ENCODE measurements around the gene ACACB.

The ACACB gene

DNA sequence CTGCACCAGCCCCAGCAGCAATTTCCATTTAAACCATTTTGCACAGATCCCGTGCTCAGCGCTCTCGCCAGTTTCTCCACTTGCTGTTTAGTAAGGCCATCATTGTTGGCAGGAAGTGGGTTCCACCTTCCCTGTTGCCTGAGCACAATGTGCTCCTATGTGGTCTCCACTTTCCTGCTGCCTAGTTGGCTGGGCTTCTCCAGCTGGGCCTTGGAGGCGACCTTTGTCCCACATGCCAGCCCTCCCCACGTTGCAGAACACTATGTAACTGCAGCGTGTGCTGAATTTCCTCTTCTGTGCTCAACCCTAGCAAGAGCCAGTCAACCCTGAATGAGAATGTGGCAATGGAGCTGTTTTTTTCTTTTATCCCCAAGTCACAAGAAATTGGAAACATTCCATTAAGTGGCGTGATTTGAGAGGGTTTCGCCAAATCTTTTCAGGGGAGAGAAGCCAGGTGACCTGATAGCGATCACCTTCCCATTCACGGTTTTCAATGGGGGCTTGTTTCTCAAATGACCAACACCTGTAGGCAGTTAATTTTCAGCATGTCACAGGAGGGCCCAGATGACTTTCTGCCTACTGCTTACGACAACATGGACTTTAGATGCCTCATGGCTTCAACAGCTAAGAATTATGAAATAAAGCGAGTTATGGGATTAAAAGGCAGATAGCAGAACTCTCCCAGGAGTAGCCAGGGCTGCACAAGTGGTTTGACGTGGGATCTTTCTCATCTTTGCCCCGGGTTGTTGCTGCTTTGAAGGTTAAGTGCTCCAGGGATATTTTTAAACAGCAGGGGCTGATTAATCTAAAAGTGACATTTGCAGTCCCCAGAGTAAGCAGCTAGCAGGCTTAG, at the start of gene ACACB:
TSS of gene ACACB (plus strand) at position 830 of the 853 bp plus-strand sequence. CDS start 22,819 bp downstream, outside the sequence.
- DNase-seq (ENCODE audit: low read depth), result no peak

DNA sequence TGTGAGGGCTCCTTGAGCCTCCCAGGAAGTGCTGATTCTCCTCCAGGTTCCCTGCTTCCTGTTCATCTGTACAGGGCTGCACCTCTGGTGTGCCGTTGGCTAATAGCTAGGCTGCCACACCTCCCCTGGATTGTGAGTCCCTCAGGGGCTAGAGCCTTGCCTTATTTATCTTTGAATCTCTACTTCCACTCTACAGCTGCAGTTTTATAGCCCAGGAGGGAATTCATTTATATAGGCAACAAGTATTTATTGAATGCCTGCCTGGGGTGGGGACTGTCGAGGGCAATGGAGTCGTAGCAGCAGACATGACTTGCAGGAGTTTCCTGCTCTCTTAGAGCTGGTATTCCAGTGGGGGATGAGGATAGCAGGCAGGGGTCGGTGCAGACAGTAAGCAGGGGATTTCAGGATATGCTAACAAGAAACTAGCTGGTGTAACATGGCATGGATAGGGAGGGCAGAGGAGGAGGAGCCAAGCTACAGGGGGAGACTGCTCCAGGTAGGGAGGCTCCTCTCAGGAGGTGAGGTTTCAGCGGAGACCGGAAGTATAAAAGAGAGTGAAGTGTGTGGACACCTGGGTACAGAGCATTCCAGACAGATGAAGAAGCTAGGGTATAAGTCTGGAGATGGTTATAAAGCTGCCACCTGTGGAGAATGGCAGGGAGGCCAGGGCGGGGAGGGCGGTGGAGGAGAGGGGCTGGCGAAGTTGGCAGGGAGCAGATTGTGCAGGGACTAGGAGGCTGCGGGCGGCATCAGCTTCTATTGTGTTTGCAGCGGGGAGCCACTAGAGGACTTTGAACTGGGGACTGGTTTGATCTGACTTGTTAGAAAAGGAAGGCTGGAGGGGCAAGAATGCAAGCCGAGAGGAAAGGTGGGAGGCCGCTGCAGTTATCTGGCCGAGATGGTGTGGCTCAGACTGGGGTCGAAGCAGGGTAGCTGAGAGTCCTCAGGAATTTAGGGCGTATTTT, 46.8 kb upstream of the ACACB start:
- no peak for DNase-seq (ENCODE audit: low read depth)

DNA sequence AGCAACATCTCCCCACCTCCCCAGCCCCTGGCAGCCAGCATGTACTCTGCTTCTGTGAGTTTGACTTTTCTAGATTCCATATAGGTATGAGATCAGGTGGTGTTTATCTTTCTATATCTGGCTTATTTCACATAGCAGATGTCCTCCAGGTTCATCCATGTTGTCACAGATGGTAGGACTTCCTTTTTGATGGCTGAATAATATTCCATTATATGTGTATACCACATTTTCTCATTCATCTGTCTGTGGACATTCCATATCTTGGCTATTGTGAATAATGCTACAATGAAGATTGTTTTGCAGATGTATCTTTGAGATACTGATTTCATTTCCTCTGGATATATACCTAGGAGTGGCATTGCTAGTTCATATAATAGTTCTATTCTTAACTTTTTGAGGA, 41.5 kb upstream of the ACACB start:
- DNase-seq (ENCODE audit: low read depth), result no peak

DNA sequence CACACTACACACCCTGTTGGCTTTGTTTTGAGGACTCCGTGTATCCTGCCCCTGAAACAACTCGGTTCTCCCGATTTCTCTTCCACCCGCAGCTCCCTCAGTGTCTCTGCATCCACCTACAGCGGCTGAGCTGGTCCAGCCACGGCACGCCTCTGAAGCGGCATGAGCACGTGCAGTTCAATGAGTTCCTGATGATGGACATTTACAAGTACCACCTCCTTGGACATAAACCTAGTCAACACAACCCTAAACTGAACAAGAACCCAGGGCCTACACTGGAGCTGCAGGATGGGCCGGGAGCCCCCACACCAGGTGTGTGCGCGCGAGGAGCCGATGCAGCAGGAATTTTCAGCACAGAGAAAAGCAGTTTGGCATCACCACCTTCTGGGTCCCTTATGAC, 33.6 kb upstream of the ACACB start:
- DNase-seq (ENCODE audit: low read depth), result no peak

DNA sequence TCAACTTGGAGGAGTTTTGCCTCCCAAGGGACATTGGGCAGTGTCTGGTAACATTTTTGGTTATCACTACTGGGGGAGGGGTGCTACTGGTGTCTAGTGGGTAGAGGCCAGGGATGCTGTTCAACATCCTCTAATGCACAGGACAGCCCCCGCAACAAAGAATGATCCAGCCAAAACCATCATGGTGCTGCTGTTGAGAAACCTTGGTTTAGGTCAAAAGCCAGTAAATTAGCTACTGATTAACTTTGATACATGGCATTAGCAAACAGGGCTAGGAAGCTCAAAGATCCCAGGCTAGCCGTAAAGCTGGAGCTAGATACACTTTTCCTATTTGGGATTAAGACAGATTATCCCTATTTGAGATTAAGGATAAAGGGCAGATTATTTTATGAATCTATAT, 32.0 kb upstream of the ACACB start:
- no peak for DNase-seq (ENCODE audit: low read depth)

DNA sequence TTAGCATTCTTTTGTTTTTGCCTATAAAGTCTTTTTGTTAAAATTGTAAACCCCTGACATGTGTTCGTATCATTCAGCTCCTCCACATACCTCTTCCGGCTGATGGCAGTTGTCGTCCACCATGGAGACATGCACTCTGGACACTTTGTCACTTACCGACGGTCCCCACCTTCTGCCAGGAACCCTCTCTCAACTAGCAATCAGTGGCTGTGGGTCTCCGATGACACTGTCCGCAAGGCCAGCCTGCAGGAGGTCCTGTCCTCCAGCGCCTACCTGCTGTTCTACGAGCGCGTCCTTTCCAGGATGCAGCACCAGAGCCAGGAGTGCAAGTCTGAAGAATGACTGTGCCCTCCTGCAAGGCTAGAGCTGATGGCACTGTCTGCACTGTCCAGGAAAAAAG, 30.8 kb upstream of the ACACB start:
- DNase-seq (ENCODE audit: low read depth), result no peak

DNA sequence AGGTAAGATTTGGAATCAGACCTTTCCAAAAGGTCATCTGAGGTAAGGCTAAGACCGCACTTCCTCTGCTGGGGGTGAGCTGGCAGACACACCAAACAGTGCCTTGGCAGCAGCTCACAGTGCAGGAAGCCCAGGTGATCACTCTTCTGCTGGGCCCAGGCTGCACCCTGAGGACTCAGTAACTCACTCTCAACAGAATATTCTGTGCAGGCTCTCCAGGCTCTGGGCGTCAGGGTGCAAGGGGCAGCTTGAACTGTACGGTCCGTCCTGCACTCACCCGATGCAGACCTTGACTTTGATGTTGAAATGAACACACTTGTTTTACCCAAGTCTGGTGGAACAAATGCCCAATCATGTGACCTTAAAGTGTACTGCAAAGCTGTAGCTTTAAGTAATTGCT, 29.1 kb upstream of the ACACB start:
- DNase-seq (ENCODE audit: low read depth), result no peak

DNA sequence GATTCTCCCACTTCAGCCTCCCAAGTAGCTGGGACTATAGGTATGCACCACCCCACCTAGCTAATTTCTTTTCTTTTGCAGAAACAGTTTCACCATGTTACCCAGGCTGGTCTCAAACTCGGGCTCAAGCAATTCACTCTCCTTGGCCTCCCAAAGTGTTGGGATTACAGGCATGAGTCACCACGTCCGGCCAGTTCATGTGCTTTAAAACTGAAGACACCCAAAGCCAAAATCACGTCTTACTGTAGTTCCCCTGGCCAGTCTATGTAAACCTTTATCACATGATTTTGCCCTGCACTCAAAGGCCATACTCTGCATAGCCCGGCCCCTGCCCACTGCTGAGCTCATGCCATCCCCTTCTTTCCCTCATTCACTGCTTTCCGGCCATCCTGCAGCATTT, 27.6 kb upstream of the ACACB start:
- DNase-seq (ENCODE audit: low read depth), result no peak

DNA sequence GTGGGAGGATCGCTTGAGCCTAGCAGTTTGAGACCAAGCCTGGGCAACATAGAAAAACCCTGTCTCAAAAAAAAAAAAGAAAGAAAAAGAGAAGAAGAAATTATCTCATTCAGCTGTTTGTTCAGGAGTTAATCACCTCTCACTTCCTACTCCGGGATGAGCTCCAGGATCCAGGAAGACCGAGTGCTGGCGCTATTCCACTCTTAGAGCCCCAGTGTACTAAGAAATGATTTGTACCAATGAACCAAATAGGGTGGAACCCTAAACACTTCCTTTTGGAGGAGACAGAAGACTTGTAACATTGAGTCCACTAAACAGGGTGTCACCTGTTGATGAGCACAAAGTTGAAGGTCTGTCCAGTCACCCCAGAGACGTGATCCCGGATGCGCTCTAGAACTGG, 26.7 kb upstream of the ACACB start:
- DNase-seq (ENCODE audit: low read depth), result no peak

DNA sequence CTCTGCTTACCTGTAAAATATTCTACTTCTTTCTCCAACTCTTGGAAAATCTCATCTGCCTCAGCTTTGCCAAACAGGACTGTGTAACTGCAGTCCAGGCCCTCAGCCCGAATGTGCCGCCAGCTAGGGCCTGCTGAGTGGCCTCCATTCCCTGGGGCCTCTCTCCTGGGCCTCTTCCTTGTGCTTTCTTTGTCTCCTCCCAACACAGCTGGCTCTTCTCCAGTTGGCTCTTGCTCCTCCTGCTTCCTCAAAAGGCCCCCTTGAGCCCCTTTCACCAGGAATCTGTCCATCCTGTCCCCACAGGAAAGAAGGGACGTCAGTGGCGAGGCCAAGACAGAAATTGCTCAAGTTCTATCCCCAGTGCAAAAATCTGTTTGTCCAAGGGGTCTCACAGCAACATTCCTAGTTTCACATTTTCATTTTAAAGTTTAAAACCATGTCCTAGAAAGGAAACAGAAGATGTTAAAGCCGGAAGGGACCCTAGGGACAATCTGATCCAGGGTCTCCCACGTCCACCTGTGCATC, 23.8 kb upstream of the ACACB start:
- no peak for DNase-seq (ENCODE audit: low read depth)

DNA sequence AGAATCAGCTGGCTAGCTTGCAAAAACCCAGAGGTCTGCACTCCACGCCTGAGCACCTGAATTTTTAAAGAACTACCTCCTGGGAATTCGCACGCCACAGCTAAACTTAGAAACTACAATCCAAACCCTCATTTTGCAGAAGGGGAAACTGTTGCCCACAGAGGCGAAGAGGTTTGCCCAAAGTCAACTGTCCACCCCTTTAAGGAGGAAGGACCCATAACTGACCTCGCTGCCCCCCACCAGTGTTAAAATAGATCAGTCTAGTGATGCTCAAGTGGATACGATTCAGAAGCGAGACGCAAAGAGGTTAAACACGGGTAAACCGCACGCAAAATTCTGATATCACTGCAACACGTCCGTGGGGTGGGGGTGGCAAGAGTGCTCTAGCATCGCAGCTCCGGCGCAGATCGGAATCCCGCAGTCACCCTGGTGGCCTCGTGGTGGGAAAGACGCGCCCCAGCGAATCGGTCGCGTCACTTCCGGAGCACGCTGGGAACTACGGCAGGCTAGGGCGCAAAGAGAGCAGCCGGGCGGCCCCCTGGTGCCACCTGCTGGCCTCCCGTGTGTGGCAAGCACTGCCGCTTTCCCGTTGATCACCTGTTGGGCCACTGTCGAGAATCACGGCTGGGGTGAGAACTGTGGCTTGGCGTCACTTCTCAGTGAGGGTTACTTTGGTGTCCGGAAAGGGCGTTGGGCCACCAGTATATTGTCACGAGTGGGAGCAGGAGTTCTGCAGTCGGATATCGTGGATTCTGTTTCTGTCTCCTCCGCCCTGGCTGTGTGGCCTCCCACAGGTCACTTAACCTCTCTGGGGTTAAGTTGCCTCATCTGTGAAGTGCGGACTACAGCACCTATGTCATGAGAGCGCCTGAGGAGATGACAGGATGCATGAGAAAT, 23.1 kb upstream of the ACACB start, which contains the start of gene ALKBH2:
TSS of gene ALKBH2 (minus strand) at position 451 of the 897 bp plus-strand sequence. CDS start 686 bp downstream, outside the sequence.
- DNase-seq (ENCODE audit: low read depth), result peak; percentile 72

DNA sequence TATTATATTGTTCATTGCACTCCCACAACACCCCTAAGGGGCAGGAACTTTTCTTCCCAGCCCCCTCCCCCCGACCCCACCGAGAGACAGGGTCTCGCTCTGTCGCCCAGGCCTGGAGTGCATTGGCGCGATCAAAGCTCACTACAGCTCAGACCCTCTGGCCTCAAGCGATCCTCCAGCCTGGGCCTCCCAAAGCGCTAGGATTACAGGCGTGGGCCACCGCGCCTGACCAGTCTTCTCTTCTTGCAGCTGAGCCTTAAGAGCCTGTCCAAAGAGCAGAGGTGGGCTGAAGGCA, 19.3 kb upstream of the ACACB start:
- no peak for DNase-seq (ENCODE audit: low read depth)

DNA sequence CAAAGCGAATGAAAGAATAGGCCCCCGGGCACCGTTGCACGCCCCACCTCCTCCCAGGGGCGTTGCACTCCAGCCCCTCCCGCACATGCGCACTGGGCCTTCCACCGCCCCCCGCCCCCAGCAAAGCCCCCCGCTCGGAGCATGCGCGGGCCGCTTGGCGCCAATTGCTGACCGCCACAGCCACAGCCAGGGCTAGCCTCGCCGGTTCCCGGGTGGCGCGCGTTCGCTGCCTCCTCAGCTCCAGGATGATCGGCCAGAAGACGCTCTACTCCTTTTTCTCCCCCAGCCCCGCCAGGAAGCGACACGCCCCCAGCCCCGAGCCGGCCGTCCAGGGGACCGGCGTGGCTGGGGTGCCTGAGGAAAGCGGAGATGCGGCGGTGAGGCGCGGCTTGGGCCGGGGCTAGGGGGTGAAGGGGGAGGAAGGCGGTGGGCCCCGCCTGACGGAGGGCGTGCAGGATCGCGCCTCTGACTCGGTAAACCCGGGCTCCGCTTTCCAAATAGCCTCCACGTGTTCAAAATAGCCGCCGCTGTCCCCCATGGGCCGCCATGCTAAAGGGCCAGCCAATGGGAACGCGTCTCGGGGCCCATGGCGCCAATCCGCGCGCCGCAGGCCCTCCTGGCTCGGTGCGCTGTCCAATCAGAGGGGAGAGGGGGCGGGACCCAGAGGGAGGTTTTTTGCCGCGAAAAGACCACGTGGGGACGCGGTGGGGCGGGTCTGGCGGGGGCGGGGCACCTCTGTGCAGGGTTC, 18.8 kb upstream of the ACACB start, which contains the start of gene UNG:
TSS of gene UNG (plus strand) at position 163 of the 748 bp plus-strand sequence. CDS start at position 246, 83 bp downstream.
- DNase-seq (ENCODE audit: low read depth), result peak; percentile 68

DNA sequence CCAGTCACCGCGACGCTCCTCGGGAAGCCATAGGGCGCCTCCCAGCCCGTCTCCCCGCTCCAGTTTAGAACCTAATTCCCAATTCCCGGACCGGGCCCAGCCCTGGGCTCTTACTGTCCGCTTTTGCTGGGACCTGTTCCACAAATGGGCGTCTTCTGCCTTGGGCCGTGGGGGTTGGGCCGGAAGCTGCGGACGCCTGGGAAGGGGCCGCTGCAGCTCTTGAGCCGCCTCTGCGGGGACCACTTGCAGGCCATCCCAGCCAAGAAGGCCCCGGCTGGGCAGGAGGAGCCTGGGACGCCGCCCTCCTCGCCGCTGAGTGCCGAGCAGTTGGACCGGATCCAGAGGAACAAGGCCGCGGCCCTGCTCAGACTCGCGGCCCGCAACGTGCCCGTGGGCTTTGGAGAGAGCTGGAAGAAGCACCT, 18.2 kb upstream of the ACACB start:
- no peak for DNase-seq (ENCODE audit: low read depth)

DNA sequence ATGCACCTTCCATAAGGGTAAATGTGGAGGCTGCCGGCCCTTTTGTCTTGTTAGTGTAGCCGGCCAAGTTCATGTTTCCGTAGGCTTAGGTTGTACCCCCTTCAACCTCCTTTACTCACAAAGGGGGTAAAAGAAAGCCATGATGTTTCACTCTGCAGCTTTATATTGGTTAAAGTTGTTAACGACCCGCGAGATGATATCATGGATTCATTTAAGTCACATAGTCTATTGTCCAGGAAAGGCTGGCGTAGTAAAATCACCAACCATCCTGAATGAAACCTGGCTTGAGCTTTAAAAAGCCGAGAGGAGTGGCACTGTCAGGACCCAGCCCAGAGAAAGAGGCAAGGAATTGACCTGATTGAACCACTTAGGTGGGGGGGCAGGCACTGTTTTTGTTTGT, 17.7 kb upstream of the ACACB start:
- DNase-seq (ENCODE audit: low read depth), result no peak

DNA sequence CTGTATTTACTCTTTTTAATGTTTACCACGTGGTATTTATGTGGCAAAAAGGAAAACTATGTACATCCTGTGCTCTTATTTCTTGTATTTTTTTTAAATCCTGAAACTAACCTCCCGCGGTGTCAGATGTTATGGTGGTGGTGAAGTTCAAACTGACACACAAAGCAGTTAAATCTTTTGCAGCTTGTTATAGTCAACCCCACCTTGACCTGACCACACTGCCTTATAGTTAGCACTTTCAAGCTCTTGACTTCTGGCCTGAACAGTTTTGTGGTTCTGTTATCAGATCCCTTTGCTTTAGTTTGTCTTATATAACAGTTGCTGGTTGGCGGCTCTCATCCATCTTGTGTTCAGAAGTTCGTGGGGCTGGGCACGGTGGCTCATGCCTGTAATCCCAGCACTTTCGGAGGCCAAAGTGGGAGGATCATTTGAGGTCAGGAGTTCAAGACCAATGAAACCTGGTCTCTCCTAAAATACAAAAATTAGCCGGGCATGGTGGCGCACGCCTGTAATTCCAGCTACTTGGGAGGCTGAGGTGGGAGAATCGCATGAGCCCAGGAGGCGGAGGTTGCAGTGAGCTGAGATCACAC, 16.9 kb upstream of the ACACB start:
- DNase-seq (ENCODE audit: low read depth), result no peak

DNA sequence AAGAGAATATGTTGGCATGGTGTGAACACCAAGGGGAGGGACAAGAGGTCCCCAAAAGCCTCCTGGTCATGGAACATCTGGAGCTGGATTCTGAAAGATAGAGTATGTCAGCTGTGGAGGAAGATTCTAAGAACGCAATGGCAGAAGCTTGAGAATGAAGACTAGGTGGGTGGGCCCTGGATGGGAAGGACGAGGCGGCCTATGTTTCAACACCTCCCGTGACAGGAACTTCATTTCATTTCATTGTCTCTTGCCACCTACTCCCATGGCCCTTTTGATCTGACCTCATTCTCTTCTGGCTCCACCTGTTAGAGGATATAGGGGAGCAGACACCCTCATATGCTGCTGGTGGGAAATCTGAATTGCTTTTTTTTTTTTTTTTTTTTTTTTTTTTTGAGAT, 15.6 kb upstream of the ACACB start:
- DNase-seq (ENCODE audit: low read depth), result no peak

DNA sequence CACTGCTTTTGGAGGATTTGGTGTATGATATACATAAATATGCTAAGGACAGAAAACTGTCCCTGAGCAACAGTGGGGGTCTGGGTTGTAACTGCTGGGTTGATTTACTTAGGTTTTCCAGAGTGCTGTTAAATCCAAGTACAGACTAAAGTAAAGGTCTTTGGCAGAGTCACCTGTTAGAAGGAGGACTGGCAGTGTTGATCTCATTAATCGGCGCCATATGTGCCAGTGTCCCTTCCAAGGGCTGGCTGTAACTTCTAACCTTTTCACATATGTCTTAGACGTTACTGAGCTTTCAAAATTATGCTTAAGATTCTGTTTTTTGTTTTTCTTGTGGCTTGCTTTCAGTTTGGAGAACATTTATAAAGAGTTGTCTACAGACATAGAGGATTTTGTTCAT, 13.9 kb upstream of the ACACB start:
- no peak for DNase-seq (ENCODE audit: low read depth)

DNA sequence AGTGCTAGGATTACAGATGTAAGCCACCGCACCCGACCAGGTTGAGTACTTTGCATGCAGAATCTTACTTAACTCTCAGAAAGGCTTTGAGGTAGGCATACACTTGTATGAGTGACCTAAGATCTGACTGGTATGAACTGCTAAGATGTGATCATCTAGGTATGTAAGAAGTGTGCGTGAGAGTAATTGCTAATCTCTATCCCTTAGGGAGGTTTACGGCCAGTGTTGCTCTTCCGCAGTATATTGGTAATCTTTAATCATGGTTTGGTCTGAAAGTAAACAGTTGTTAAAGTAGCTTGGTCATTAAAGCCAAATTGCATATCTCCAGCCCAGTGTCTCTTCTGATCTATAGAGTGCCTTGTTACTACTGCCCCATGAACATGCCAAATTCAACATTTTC, 11.2 kb upstream of the ACACB start:
- no peak for DNase-seq (ENCODE audit: low read depth)

DNA sequence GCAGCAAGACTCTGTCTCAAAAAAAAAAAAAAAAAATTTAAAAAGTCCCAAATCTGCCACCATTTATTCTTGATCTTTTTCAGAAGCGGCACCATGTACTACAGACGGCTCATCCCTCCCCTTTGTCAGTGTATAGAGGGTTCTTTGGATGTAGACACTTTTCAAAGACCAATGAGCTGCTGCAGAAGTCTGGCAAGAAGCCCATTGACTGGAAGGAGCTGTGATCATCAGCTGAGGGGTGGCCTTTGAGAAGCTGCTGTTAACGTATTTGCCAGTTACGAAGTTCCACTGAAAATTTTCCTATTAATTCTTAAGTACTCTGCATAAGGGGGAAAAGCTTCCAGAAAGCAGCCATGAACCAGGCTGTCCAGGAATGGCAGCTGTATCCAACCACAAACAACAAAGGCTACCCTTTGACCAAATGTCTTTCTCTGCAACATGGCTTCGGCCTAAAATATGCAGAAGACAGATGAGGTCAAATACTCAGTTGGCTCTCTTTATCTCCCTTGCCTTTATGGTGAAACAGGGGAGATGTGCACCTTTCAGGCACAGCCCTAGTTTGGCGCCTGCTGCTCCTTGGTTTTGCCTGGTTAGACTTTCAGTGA, 6.5 kb upstream of the ACACB start:
- DNase-seq (ENCODE audit: low read depth), result no peak

All from HS-5 (cell line).